Mesodermal cell (in vitro differentiated cells): ENCODE data around the gene SMYD4. TPM values are rescaled to one million over a fixed set of nuclear protein-coding genes. Genes with fewer than 3 reads are reported as not detected.

ENCODE experiments used
- H3K27ac ChIP-seq: 2 replicates; pipeline ENCODE4 v1.7.0; 2013; ENCODE audit warnings: mild to moderate bottlenecking, low read depth, low read length, moderate library complexity; ENCODE audit not compliant: severe bottlenecking
- H3K36me3 ChIP-seq: 2 replicates; pipeline ENCODE4 v1.7.1; 2013; ENCODE audit warnings: mild to moderate bottlenecking, low read length, moderate library complexity; ENCODE audit not compliant: control insufficient read depth, insufficient read depth
- H3K4me1 ChIP-seq: one replicate; pipeline ENCODE4 v1.7.1; 2013; ENCODE audit warnings: mild to moderate bottlenecking, low read length; ENCODE audit not compliant: insufficient read depth, control insufficient read depth, poor library complexity, severe bottlenecking
- H3K4me3 ChIP-seq: 2 replicates; pipeline ENCODE4 v1.7.0; 2013; ENCODE audit warnings: low read length, control low read depth, mild to moderate bottlenecking; ENCODE audit not compliant: insufficient read depth, poor library complexity, severe bottlenecking; ENCODE audit errors: extremely low read depth
- H3K9me3 ChIP-seq: 2 replicates; pipeline ENCODE4 v1.7.1; 2013; ENCODE audit warnings: mild to moderate bottlenecking, low read length, moderate library complexity; ENCODE audit not compliant: control insufficient read depth
- WGBS, 2 experiments: methylation state at CpG; one replicate each; pipeline ENCODE4 v1.1.5; 2013; ENCODE audit warnings: missing lambda C conversion rate in 2 of 2; ENCODE audit not compliant: insufficient coverage in 2 of 2; 5-methylcytosine and 5-hydroxymethylcytosine counted together
- polyA plus RNA-seq, 2 experiments: library from polyadenylated mRNA; stranded (reverse); fragments of 50-300 nt; gene quantifications; one replicate each; pipeline ENCODE4 v1.2.3, GENCODE V29; 2013

The SMYD4 gene, protein sequence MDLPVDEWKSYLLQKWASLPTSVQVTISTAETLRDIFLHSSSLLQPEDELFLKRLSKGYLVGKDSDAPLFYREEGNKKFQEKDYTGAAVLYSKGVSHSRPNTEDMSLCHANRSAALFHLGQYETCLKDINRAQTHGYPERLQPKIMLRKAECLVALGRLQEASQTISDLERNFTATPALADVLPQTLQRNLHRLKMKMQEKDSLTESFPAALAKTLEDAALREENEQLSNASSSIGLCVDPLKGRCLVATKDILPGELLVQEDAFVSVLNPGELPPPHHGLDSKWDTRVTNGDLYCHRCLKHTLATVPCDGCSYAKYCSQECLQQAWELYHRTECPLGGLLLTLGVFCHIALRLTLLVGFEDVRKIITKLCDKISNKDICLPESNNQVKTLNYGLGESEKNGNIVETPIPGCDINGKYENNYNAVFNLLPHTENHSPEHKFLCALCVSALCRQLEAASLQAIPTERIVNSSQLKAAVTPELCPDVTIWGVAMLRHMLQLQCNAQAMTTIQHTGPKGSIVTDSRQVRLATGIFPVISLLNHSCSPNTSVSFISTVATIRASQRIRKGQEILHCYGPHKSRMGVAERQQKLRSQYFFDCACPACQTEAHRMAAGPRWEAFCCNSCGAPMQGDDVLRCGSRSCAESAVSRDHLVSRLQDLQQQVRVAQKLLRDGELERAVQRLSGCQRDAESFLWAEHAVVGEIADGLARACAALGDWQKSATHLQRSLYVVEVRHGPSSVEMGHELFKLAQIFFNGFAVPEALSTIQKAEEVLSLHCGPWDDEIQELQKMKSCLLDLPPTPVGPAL
- 10.5 TPM for polyA plus RNA-seq (2013, experiment 1 of 2)
- polyA plus RNA-seq (2013, experiment 2 of 2) = 9.5 TPM

DNA sequence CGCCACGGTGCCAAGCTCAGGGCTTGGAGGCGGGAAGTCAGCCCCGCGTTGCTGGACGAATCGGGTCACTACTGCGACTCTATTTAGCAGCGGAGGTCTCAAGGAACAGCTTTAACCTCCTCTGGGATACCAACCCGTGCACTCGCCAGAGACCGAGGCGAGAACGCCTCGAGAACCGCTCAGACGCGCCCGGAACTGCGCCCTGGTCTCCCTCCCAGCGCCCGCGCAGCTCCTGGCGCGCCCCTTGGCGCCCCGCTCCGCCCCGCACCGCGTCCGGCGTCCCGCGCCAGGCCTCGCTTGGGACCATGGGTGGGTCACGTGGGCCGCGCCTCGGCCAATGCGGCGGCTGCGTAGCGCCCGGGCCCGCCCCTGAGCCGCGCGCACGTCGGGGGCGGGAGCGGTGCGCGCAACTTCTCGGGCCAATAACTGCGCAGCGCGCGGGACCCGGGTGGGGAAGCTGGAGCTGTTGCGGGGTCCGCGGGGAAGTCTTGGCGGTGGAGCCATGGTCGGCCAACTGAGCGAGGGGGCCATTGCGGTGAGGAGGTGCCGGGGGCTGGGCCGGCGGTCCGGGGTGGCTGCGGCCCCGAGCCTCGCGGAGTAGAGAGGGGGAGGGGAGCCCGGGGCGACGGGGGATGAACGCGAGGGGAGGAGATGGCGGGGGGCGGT lies at the start of gene SMYD4, which contains the start of gene RPA1:
Gene SMYD4 (minus strand): TSS at position 311 of the 666 bp plus-strand sequence. CDS start 1,908 bp downstream, outside the sequence.
Gene RPA1 (plus strand): TSS at position 414 of the 666 bp plus-strand sequence. CDS start 89 bp downstream, at position 503.
- WGBS, 2 experiments = 0 to 1% methylated on average over 56 to 62 of the region's 83 CpGs
- Histone ChIP-seq H3K9me3 (no peaks in the 10 kb centered on the region), H3K4me3 (peak within 1 kb of the TSS; percentile 81), H3K27ac (peak within 1 kb of the TSS; percentile 62), H3K4me1 (no peaks in the 10 kb centered on the region), H3K36me3 (peaks cover 54% of the 10 kb centered on the region)

DNA sequence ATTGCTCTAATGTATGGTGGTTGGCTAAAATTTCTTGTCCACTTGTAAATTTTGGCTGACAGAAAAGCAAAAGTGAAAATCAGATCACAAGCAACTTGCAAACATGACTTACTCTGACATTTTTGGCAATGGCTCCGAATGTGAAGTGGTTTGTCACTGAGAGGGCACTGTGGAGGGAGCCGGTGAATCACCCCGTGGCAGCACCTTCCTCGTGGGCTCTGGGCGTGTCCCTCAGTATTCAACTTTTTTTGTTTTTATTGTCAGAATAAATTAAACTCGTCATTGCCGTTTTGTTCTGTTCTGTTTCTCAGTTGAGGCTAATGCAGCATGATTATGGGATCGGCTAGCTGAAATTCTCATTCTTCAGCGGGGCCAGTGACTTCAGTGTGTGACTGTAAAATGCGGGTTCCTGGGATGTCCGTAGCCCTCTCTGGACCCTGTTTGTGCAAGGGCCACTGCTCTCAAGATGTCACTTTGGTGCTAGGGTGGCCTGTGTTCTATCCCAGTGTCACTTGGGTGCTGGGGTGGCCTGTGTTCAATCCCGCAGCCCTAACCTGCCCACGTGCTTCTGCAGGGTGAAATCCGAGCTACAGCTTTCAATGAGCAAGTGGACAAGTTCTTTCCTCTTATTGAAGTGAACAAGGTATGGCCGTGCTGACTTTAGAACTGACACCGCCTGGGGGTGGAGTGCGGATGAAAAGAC lies 48.9 kb upstream of the SMYD4 start:
- WGBS, 2 experiments = 96% methylated on average over 14 to 17 of the region's 17 CpGs
- Histone ChIP-seq H3K4me1 (peaks cover 5% of the 10 kb centered on the region), H3K36me3 (peaks cover 85% of the 10 kb centered on the region), H3K9me3 (no peaks in the 10 kb centered on the region), H3K4me3 (no peak overlapping the region), H3K27ac (no peak overlapping the region)

DNA sequence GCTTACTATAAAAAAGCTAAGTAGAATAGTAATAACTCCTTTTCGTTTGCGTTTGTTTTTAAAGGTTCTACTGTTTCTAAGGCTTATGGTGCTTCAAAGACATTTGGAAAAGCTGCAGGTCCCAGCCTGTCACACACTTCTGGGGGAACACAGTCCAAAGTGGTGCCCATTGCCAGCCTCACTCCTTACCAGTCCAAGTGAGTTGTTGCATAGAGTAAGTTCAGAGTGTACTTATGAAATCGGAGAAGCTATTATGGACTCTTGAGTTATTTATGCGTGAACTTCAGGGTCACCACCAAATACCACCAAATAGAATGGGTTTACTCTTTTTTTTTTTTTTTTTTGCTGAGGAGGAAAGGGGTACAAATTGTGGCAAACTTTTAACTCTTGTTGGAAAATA lies 45.9 kb upstream of the SMYD4 start:
- peaks cover 88% of the 10 kb centered on the region for H3K36me3 ChIP-seq
- H3K9me3 ChIP-seq = no peaks in the 10 kb centered on the region
- 85% methylated on average over 2 of the region's 4 CpGs; no CpG with 5 or more reads in 1 of the 2 experiments for WGBS, 2 experiments
- no peak overlapping the region for H3K27ac ChIP-seq
- H3K4me1 ChIP-seq = peaks cover 4% of the 10 kb centered on the region
- H3K4me3 ChIP-seq = no peak overlapping the region

DNA sequence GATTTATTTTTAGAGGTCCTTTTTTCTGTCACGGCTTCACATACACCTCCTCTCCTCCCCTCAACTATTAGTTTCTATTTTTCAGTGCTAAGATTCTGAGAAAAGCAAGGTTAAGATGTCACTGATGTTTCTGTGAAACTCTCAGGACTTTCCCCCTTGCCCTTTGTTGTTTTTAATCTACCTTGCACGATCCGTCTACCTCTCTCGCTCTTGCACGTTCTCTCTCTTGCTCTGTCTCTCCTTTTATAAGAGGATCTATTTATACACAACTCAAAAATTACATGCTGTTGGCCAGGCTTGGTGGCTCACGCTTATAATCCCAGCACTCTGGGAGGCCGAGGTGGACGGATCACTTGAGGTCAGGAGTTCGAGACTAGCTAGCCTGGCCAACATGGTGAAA lies 43.7 kb upstream of the SMYD4 start:
- no peak overlapping the region for H3K27ac ChIP-seq
- 96 to 98% methylated on average over 8 of the region's 9 CpGs for WGBS, 2 experiments
- no peak overlapping the region for H3K4me3 ChIP-seq
- no peaks in the 10 kb centered on the region for H3K4me1 ChIP-seq
- no peaks in the 10 kb centered on the region for H3K9me3 ChIP-seq
- peaks cover 81% of the 10 kb centered on the region for H3K36me3 ChIP-seq

DNA sequence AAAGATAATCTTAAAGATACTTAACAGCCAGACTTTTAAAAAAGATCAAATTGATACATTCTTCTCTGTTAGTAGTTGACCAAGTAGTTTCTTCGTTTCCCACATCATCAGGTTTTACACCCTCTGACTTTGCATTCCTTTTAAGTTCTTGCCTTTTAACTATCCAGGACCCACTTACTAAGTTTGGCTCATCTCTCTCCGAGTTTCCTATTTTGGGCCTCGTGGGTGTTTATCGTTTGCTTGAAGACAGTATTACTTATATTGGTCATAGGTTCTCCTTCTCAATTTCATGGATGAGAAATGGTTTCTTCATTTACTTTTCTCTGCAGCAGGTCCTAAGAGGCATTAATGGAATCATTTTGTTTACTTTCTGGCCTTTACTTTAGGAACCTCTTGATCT lies 43.3 kb upstream of the SMYD4 start:
- Histone ChIP-seq H3K9me3 (no peaks in the 10 kb centered on the region), H3K27ac (no peak overlapping the region), H3K36me3 (peaks cover 77% of the 10 kb centered on the region), H3K4me1 (no peaks in the 10 kb centered on the region), H3K4me3 (no peak overlapping the region)
- WGBS, 2 experiments = 100% methylated on average over 1 of the region's 4 CpGs

DNA sequence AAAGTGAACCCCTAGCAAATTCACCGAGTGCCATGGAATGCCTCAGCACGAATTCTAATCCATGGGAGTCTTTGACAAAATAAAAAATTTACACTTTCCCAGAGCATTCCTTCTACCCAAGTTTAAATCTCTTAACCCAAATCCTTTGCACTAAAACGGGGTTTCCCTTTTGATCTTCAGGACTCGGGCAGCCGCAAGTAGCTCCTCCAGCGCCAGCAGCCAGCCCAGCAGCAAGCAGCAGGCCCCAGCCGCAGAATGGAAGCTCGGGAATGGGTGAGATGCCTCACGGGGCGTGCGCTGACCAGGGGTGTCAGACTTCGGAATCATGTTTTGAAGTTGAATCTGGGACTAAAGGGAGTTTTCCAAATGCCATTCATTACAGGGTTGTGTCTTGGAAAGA lies 42.6 kb upstream of the SMYD4 start:
- WGBS, 2 experiments = 95 to 100% methylated on average over 11 to 12 of the region's 12 CpGs
- Histone ChIP-seq H3K27ac (no peak overlapping the region), H3K36me3 (peaks cover 74% of the 10 kb centered on the region), H3K4me3 (no peak overlapping the region), H3K4me1 (no peaks in the 10 kb centered on the region), H3K9me3 (no peaks in the 10 kb centered on the region)

DNA sequence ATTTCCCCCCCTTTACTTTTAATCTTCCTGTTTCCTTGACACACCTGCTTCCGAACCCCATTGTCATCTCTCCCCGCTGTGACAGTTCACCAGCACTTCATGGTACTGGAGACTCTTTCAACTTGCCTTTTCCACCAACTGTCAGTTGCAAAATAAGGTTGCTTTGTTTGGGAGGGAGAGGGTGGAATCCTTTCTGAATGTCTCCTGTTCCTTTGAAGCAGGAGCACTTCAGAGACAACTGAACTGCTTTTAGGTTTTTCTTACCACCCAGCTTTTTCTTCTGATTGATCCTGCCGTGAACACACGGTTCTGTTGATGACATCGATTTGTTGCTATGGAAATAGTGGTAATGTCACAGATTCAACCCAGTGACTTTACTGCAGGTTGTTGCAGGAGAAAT lies 42.1 kb upstream of the SMYD4 start:
- Histone ChIP-seq H3K4me3 (no peak overlapping the region), H3K4me1 (no peaks in the 10 kb centered on the region), H3K36me3 (peaks cover 74% of the 10 kb centered on the region), H3K9me3 (no peaks in the 10 kb centered on the region), H3K27ac (no peak overlapping the region)
- WGBS, 2 experiments = 60 to 100% methylated on average over 1 to 2 of the region's 5 CpGs

DNA sequence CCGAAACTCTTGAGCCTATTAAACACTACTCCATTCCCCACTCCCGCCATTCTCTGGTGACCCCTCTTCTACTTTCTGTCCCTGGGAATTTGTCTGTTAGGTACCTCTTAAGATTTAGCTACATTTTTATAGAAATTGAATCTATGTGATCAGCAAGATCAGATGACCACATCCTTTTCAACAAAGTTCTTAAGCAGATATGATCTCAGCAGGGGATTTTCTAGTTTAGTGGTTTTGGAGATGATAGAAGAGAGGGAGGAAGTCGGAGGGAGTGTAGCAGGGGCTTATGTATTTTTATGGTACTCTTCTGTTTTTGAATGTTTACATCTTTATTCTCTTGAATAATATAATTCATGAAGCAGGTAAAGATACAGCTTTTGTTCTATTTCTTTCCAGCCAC lies 40.9 kb upstream of the SMYD4 start:
- Histone ChIP-seq H3K4me3 (no peak overlapping the region), H3K27ac (no peak overlapping the region), H3K36me3 (peaks cover 74% of the 10 kb centered on the region), H3K9me3 (no peaks in the 10 kb centered on the region), H3K4me1 (no peaks in the 10 kb centered on the region)
- WGBS, 2 experiments = no CpG with 5 or more reads among the region's 3 CpGs

DNA sequence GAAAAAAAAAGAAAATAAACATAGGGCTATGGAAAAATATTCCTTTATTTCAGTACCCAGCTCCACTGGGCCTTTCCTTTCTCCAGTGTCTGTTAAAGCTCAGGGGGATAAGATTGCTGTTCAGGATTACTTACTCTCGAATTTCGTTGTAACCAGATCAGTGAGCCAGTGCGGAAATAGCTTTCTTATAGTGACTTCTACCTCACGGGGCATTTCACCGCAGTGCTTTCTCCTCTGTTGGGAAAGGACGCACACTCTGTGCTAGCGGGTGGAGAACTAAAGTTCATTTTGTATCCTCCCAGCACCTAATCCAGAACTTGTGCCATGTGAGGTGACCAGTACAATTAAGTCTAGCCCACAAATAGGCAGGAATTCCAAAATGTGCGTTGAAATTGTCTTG lies 38.4 kb upstream of the SMYD4 start:
- Histone ChIP-seq H3K4me3 (no peak overlapping the region), H3K27ac (no peak overlapping the region), H3K4me1 (no peaks in the 10 kb centered on the region), H3K9me3 (no peaks in the 10 kb centered on the region), H3K36me3 (peaks cover 55% of the 10 kb centered on the region)
- WGBS, 2 experiments = 93 to 94% methylated on average over 8 of the region's 8 CpGs

DNA sequence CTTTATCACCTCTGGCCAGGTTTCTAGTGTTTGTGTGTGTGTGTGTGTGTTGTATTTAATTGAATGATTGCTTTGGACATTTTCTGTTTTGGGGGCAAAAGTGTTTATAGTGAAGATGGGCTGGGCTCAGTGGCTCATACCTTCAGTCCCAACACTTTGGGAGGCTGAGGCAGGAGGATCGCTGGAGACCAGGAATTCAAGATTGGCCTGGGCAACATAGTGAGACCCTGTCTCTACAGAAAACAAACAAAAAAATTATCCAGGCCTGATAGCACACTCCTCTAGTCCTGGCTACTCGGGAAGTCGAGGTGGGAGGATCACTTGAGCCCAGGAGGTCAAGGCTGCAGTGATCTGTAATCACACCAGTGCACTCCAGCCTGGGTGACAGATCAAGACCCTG lies 37.6 kb upstream of the SMYD4 start:
- H3K4me1 ChIP-seq = no peaks in the 10 kb centered on the region
- WGBS, 2 experiments = 83 to 94% methylated on average over 2 to 3 of the region's 3 CpGs
- no peaks in the 10 kb centered on the region for H3K9me3 ChIP-seq
- H3K27ac ChIP-seq = no peak overlapping the region
- no peak overlapping the region for H3K4me3 ChIP-seq
- H3K36me3 ChIP-seq = peaks cover 47% of the 10 kb centered on the region
